IPS-NIHi11 (cell line): Measurements from ENCODE around the gene M6PR.
"Not testable (repeated sequence)": the region's sequence is repeated elsewhere in the genome, so short reads cannot be mapped to it uniquely, and the experiment has no call there.

Experiments used
- DNase-seq: peaks from one replicate; pipeline ENCODE4 v3.0.0; 2012; ENCODE audit warnings: mixed read lengths, low spot score

The M6PR gene

GRCh38 chr12:8950702-8951478, 1.4 kb upstream of the M6PR start:
- no peak for DNase-seq

GRCh38 chr12:8950221-8950527, 729 bp upstream of the M6PR start:
- DNase-seq: no peak

GRCh38 chr12:8948701-8949341, 624 bp downstream of the M6PR start:
- no peak for DNase-seq

- no peak for DNase-seq
These were observed 1.7 kb downstream of the M6PR start for GRCh38 chr12:8947737-8948136.

GRCh38 chr12:8946733-8947132, 2.7 kb downstream of the M6PR start:
- DNase-seq: no peak

GRCh38 chr12:8943565-8944186, 5.8 kb downstream of the M6PR start:
- DNase-seq: no peak

GRCh38 chr12:8941691-8942478, 7.6 kb downstream of the M6PR start:
- no peak for DNase-seq

GRCh38 chr12:8937842-8938442, 11.5 kb downstream of the M6PR start:
- not testable (repeated sequence) for DNase-seq

GRCh38 chr12:8936735-8937134, 12.7 kb downstream of the M6PR start:
- DNase-seq: no peak

- not testable (repeated sequence) for DNase-seq
These were observed 15.4 kb downstream of the M6PR start for GRCh38 chr12:8934080-8934479.

- DNase-seq: not testable (repeated sequence)
These were observed 17.0 kb downstream of the M6PR start for GRCh38 chr12:8932464-8932863.

GRCh38 chr12:8930655-8931323, 18.7 kb downstream of the M6PR start:
- DNase-seq: not testable (repeated sequence)

GRCh38 chr12:8922544-8922943, 26.9 kb downstream of the M6PR start:
- DNase-seq: no peak

GRCh38 chr12:8919643-8920042, 29.8 kb downstream of the M6PR start:
- DNase-seq: not testable (repeated sequence)

- DNase-seq: no peak
These were observed 31.7 kb downstream of the M6PR start for GRCh38 chr12:8917751-8918150.

GRCh38 chr12:8917031-8917430, 32.4 kb downstream of the M6PR start:
- DNase-seq: no peak

- DNase-seq: no peak
These were observed 33.3 kb downstream of the M6PR start for GRCh38 chr12:8916154-8916553.

- DNase-seq: peak; percentile 83
These were observed 34.5 kb downstream of the M6PR start for GRCh38 chr12:8914716-8915526.

- DNase-seq: peak; percentile 93
These were observed 35.3 kb downstream of the M6PR start, which contains the start of gene PHC1 for GRCh38 chr12:8914033-8914715. PHC1 (plus strand) TSS chr12:8914509; CDS start chr12:8917678, 3,169 bp downstream.

GRCh38 chr12:8913702-8914032, 35.8 kb downstream of the M6PR start:
- DNase-seq: no peak
